KMS-11 (cell line): ENCODE results near the gene IFITM2.
A peak's percentile ranks its signal among the peaks of the same experiment; 100 is the strongest.

Experiments used
- H2AFZ ChIP-seq: fragments of 200-600 bp; sonication (generic); 2 replicates; pipeline ENCODE4 v1.6.1; 2016; ENCODE audit warnings: antibody characterized with exemption, mixed run types, low read depth
- H3K27ac ChIP-seq: fragments of 200-600 bp; sonication (generic); 2 replicates; pipeline ENCODE4 v1.6.1; 2016; ENCODE audit warnings: mild to moderate bottlenecking, mixed run types
- H3K27me3 ChIP-seq: fragments of 200-600 bp; sonication (generic); 2 replicates; pipeline ENCODE4 v1.6.1; 2017; ENCODE audit warnings: mild to moderate bottlenecking, low read depth, mixed run types, moderate library complexity; ENCODE audit not compliant: insufficient read depth
- H3K36me3 ChIP-seq: fragments of 200-600 bp; sonication (generic); 2 replicates; pipeline ENCODE4 v1.6.1; 2017; ENCODE audit warnings: mild to moderate bottlenecking, mixed run types; ENCODE audit not compliant: insufficient read depth
- H3K4me1 ChIP-seq: fragments of 200-600 bp; sonication (generic); 2 replicates; pipeline ENCODE4 v1.6.1; 2016; ENCODE audit warnings: mild to moderate bottlenecking, low read depth, mixed run types; ENCODE audit not compliant: poor library complexity, severe bottlenecking
- H3K4me2 ChIP-seq: fragments of 200-600 bp; sonication (generic); 2 replicates; pipeline ENCODE4 v1.7.0; 2016; ENCODE audit warnings: mild to moderate bottlenecking, mixed run types
- H3K4me3 ChIP-seq: fragments of 200-600 bp; sonication (generic); IDR thresholded peaks from 2 replicates; pipeline ENCODE4 v1.6.1; 2017; ENCODE audit warnings: low read depth, low read length, mixed read lengths; ENCODE audit not compliant: insufficient read depth
- H3K79me2 ChIP-seq: fragments of 200-600 bp; sonication (generic); 2 replicates; pipeline ENCODE4 v1.6.1; 2016; ENCODE audit warnings: low read depth, mixed run types; ENCODE audit not compliant: insufficient read depth
- H3K9ac ChIP-seq: fragments of 200-600 bp; sonication (generic); 2 replicates; pipeline ENCODE4 v1.6.1; 2016; ENCODE audit warnings: mild to moderate bottlenecking, mixed run types
- H4K20me1 ChIP-seq: fragments of 200-600 bp; sonication (generic); 2 replicates; pipeline ENCODE4 v1.6.1; 2016; ENCODE audit warnings: mild to moderate bottlenecking, mixed run types; ENCODE audit not compliant: insufficient read depth
- CTCF ChIP-seq: fragments of 200-600 bp; sonication (generic); conservative IDR thresholded peaks from 2 replicates; pipeline ENCODE4 v1.6.1; 2017; ENCODE audit warnings: low read depth, mild to moderate bottlenecking, antibody characterized with exemption, low read length, moderate library complexity, mixed read lengths

IFITM2 gene

DNA sequence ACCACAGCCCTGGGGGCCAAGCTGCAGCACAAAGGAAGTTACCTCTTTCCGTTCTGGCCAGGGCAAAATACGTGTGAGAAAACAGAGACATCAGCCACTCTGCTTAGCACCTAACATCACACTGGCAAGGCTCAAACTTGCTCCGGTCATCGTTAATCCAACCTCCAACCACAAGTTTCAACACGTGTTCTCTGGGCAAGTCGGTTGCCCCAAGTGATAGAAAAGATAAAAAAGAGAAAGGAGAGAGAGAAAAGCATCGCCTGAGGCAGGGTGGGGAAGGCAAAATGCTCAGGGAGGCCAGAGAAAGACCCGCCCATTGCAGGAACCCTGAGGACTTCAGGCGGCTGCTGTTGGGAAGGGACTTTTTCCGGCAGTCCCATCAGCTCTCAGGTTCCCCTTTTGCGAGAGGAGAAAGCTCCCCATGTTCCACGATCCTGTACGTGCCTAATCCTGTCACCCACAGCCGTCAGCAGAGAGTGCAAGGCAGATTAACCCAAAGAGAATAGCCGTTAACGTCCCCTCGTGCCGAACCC, 43.2 kb downstream of the IFITM2 start:
- no peak for TF ChIP-seq CTCF
- Histone ChIP-seq H3K4me2 (peak overlapping the region; percentile 79), H3K4me1 (peaks cover 14% of the 10 kb centered on the region), H3K36me3 (no peaks in the 10 kb centered on the region), H3K27me3 (peaks cover 66% of the 10 kb centered on the region), H3K27ac (no peak overlapping the region; the same call in 1 of the 2 replicates), H3K9ac (no peak overlapping the region), H3K4me3 (no peak overlapping the region), H4K20me1 (no peaks in the 10 kb centered on the region), H3K79me2 (no peaks in the 10 kb centered on the region), H2AFZ (peak overlapping the region; percentile 33; the same call in 1 of the 2 replicates)

DNA sequence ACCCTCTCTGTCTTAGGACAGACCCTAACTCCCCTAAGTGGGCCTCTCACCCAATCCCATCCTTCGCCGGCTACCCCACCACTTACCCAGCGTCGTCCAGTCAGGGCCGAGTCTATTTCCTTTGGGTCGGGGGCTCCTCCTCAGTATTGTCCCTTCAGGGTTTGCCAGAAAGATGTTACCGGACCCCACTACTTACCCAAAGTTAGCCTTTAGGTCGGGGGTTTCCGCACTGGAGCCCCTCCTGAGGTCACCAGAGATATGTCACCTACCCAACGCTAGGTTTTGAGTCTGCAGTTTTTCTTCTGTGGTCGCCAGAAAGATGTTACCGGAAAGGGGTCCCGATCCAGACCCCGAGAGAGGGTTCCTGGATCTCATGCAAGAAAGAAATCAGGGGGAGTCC, 43.8 kb downstream of the IFITM2 start:
- no peak overlapping the region for H3K4me3 ChIP-seq
- H3K4me2 ChIP-seq, result peak overlapping the region; percentile 79; the same call in 1 of the 2 replicates
- no peaks in the 10 kb centered on the region for H3K79me2 ChIP-seq
- no peak overlapping the region for H3K27ac ChIP-seq
- H3K9ac ChIP-seq, result no peak overlapping the region
- no peaks in the 10 kb centered on the region for H3K36me3 ChIP-seq
- TF ChIP-seq CTCF, result no peak
- H2AFZ ChIP-seq, result no peak overlapping the region
- H3K27me3 ChIP-seq, result peaks cover 60% of the 10 kb centered on the region
- H3K4me1 ChIP-seq, result peaks cover 14% of the 10 kb centered on the region
- no peaks in the 10 kb centered on the region for H4K20me1 ChIP-seq

GRCh38 chr11:352456-353031, 44.9 kb downstream of the IFITM2 start:
- Histone ChIP-seq H3K27me3 (peaks cover 54% of the 10 kb centered on the region), H3K4me3 (no peak overlapping the region), H3K27ac (no peak overlapping the region), H2AFZ (no peak overlapping the region), H3K36me3 (no peaks in the 10 kb centered on the region), H3K4me1 (peaks cover 14% of the 10 kb centered on the region), H3K9ac (no peak overlapping the region), H3K4me2 (no peak overlapping the region), H3K79me2 (no peaks in the 10 kb centered on the region), H4K20me1 (no peaks in the 10 kb centered on the region)
- TF ChIP-seq CTCF, result no peak

DNA sequence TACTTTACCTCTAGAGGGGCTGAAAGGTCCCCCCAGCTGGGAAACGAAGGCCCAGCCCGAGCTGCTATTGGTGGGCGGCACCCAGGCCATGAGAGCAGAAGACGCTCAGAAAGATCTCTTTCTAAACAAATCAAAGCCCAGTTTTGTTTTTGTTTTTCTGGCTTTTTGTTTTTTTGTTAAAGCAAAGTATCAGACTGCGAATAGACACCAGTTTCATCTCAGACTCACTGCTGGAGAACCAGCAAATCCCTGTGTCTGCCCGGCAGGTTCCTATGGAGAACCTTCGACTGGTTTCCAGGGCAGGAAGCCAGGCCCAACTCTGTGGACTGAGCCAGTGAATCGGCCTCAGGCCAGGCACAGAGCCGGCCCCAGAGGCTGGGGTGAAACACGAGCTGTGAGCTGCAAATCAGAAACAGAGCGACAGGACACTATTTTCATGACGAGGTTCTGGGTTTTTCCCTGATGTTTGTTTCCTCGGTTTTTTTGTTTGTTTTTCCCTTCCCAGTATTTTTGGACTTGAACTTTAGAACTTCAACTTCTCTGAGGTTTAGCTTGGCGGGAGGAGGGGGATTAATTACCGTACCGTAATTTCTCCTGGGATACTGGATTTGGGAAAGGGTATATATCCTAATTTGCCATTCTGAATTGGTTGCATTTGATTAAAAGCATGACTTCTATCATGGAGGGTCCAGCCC, 45.7 kb downstream of the IFITM2 start:
- Histone ChIP-seq H3K27me3 (peaks cover 48% of the 10 kb centered on the region), H4K20me1 (no peaks in the 10 kb centered on the region), H3K4me1 (peaks cover 14% of the 10 kb centered on the region), H3K79me2 (no peaks in the 10 kb centered on the region), H2AFZ (no peak overlapping the region), H3K9ac (no peak overlapping the region), H3K36me3 (no peaks in the 10 kb centered on the region), H3K4me3 (no peak overlapping the region), H3K27ac (no peak overlapping the region), H3K4me2 (no peak overlapping the region)
- no peak for TF ChIP-seq CTCF
